ENCODE measurements around the gene TXNDC16.

The TXNDC16 gene

GRCh38 chr14:52455291-52456088, 96.8 kb downstream of the TXNDC16 start:
- DNase-seq = no peak

DNA sequence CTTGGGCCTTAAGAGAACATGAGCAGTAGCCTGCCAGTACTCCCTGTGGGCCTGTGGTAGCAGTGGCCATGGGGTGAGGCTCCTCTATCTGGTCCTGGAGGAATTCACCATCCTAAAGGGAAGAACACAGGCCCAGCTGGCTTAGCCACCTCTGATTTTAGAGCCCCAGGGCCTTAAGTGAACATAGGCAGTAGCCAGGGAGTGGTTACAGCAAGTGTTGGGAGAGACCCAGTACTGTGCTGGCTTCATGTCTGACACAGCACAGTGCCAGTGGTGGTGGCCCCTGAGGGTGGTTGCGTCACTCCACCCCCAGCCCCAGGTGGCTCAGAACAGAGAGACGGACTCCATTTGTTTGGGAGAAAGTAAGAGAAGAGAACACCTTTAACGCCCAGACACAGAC, 105.1 kb downstream of the TXNDC16 start:
- DNase-seq = no peak

GRCh38 chr14:52446355-52446754, 106.0 kb downstream of the TXNDC16 start:
- no peak for DNase-seq

- no peak for DNase-seq
Measured at GRCh38 chr14:52443506-52443905, 108.8 kb downstream of the TXNDC16 start.

DNA sequence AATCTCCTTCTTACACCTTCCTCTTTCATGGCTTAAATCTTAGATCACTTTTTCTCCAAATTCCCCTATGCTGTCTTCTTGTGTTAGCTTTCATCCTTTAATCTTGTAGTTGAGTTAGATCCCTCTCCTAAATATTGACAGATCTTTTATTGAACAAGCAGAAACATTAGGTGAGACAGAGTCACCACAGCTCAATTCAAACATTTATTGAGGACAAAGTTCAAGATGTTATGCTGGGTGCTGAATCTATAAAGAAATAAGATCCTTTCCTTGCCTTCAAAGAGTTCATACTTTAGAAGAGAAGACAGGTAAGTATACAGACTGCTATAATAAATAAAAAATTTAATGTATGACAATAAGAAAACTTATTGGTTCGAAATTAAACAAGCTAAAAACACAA, 109.7 kb downstream of the TXNDC16 start:
- DNase-seq = no peak

- DNase-seq = no peak
Measured at GRCh38 chr14:52442166-52442565, 110.1 kb downstream of the TXNDC16 start.

DNA sequence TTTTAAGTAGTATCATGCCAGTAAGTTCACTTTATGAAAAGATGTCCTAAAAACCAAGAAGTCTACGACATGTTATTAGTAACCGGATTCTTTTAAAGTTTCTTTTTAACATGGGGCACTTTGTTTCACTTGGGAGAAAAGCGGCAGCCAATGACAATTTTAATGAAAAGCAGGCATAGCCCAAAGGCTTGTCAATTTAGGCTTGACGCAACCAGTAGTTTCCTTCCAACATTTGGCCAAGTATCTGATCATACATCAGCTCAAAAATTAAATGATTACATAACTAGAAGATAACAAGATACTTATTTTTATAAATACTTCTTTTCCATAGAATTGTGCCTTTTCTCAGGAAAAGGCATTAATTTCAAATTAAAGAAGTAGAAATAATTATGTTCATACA, 112.8 kb downstream of the TXNDC16 start:
- no peak for DNase-seq

GRCh38 chr14:52434955-52435354, 117.3 kb downstream of the TXNDC16 start:
- DNase-seq = no peak

GRCh38 chr14:52430474-52430873, 121.8 kb downstream of the TXNDC16 start:
- no peak for DNase-seq

- no peak for DNase-seq
Measured at GRCh38 chr14:52429451-52429850, 122.9 kb downstream of the TXNDC16 start.

DNA sequence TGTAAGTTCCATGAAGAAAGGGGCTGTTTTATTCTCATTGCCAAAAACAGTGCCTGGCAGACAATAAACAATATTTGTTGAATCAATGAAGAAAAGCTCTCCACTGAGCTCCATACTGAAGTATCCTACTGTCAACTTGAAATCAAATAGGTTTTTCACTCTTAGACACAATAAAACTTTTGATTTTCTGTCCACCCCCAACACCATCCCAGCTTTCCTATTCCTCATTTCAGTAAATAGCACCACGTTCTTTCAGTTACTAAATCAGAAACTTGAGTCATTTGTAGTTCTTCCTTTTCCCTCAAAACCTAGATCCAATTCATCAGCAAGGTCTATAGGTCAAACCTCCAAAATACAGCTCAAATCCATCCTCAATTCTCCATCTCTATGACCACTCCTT, 124.8 kb downstream of the TXNDC16 start:
- no peak for DNase-seq

- DNase-seq = no peak
Measured at GRCh38 chr14:52422650-52423356, 129.5 kb downstream of the TXNDC16 start.

DNA sequence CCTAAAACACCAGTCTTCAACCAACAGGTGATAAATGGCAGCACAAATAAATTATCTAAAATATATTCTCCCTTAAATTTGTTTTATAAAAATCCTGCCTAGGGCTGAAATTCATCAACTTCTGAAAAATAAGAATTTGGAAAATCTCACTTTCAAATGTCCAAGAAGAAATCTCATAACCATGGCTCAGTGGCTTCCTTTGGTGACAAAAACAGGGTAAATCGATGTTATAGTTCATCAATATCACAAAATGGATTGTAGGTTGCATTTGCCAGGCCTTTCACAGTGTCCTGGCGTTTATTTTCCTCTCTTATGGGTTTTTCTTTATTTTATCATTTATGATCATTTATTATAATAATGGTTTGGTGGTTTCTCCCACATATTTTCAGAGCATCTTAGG, 135.2 kb downstream of the TXNDC16 start:
- no peak for DNase-seq

DNA sequence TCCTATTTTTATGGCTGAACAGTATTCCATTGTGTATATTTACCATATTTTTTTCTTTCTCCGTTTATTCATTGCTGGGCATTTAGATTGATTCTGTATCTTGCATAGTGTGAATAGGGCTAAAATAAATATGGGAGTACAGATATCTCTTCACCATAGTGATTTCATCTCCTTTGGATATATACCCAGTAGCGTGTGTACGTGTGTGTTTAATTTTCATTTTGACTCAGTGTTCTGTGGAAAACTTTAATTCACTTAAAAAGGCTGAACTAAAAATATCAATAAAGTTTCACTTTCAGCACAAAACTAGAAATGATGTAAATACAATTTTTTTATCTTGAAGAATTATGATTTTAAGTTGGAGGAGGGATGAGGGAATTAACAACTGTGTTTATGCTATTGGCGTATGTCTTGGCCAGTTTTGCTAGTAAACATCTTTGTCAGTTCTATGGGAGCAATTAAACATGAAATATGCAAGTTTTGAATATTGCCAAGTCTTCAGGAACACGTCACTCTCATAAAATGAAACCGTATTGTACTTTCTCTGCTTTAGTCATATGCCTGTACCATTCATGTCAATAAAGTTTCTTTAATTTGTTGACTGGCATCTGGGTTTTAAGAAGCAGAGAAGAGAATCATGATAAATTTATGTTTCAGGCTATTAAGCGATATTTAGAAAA, 138.4 kb downstream of the TXNDC16 start:
- DNase-seq = no peak

DNA sequence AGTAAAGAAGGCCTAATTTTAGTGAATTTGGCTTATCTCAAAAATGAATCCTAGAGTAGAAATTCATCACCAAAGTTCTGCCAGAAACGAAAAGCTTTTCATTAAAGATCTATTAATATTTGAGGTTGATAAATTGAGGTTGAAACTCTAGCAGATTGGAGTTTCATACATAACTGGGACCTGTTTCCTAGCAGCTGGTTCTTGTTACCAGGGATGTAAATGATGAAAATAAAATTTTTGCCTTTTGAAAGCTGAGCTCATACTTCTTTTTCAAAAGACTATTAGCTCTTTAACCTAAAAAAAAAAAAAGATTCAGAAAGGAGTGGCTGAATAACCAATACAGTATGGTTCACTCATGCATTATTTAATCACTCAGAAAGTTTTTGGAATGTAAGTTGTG, 139.9 kb downstream of the TXNDC16 start:
- DNase-seq = no peak

GRCh38 chr14:52405314-52405713, 147.0 kb downstream of the TXNDC16 start:
- no peak for DNase-seq

DNA sequence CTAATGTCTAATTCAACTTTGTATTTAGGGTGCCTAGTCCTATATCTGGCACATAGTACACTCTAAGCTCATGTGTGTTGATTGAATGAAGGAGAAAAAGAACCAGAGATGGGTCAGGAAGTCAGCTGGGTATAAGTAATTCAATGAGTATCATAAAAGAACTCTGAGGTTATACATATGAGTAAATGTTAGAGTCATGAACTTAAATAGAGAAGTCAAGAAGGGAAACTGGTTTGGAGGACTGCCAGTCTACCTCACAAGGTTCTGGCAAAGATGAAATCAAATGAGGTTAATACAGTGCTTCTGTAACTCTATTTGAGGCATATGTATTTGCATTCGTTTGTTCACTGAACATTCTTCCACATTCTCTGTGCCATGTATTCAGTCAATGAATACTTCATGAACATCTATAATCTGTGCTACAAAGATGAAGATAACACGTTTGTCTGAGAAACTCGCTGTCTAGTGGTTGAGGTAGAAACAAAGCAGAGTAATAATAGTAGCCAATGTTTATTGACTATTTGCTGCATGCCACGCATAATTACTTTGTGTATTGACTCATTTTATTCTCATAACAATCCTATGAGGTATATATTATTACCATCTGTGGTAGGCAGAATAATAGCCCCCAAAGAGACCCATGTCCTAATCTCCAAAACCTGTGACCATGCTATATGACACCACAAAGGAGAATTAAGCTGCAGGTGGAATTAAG, 149.3 kb downstream of the TXNDC16 start:
- DNase-seq = no peak

DNA sequence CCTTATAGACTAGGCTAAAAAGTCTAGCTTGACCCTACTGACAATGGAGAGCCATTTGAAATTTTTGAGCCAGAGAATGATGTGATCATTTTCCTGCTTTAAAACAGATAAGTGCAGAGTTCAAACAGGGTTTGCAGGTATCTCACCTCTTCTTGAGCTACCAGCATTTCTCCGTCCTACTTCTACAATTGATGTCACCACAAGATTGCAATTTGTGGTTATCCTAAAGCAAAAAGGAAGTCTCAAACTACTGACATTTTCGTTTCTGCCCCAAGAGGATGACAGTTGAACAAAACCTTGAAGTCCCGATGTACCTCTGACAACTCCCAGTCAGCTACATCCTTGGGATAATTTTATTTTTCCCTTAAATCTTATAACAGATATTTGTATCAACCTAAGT, 151.5 kb downstream of the TXNDC16 start:
- DNase-seq = no peak

DNA sequence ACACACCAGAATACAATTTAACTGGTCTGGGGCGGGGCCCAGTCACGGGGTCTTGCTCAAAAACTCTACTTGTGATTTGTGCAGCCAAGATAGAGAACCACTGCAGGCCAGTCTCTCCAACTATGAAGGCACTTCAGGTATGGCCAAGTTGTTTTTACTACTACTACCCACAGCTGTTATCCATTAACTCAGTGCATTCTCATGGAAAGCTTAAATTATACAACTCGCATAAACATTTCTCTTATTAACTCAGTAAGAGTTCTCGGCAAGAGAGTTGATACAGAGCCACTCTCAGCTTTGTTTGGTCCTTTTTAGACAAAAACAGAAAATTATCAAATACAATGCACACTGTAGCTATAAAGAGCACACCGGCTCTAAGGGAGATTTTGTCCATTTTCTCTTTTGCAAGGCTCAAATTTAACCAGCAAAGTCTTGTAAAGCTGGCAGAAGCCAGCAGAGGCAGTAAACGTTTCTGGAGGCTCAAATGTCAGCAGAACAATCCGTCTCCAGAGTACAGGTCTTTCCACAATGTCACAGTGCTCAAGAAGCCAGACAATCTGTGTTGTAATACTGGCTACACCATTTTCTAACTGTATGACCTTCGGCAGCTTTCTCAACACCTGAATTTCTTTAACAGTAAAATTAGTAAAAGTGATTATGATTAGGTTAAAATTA, 152.2 kb downstream of the TXNDC16 start:
- no peak for DNase-seq

- no peak for DNase-seq
Measured at GRCh38 chr14:52399104-52399503, 153.2 kb downstream of the TXNDC16 start.

DNA sequence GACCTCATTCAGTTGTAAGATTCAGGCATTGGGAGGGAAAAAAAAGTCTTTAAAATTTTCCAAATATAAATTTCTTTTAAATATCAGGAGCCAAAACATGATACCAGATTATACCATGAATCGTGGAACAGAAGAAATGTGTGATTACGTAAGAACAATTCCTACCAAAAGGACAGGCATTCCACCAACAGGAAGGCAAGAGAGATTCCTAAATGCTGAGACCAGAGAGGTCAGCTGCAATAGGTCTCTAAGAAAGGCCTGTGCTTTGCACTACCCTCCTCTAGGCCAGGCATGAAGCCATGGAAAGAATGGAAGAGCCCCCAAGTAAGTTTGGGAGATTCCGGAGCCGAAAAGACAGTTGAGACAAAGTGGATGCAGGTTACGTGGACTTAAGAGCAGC, 154.5 kb downstream of the TXNDC16 start:
- DNase-seq = no peak

GRCh38 chr14:52395728-52396127, 156.6 kb downstream of the TXNDC16 start:
- DNase-seq = no peak
